ENCODE results near the gene NAV3.

- TF ChIP-seq POLR2A (IDR thresholded peaks at IDR 0.05) (no peak), CTCF (IDR thresholded peaks at IDR 0.05) (no peak)
These were observed 333.5 kb downstream of the NAV3 start for GRCh38 chr12:78164154-78164553.
